Measurements from ENCODE around the gene F3.
A peak's percentile ranks its signal among the peaks of the same experiment; 100 is the strongest.
"Not testable (repeated sequence)": the region's sequence is repeated elsewhere in the genome, so short reads cannot be mapped to it uniquely, and the experiment has no call there.

Gene F3

GRCh38 chr1:94541246-94542087 lies at the start of gene F3:
Gene F3 (minus strand): TSS chr1:94541759. CDS start chr1:94541636, 123 bp downstream.
- peak; percentile 44 for DNase-seq

GRCh38 chr1:94590203-94591137 lies 48.9 kb upstream of the F3 start:
- no peak for DNase-seq

- no peak for DNase-seq
Observed at GRCh38 chr1:94589728-94590127, 48.2 kb upstream of the F3 start.

- DNase-seq = no peak
Observed at GRCh38 chr1:94582565-94582964, 41.0 kb upstream of the F3 start.

GRCh38 chr1:94580367-94581115 lies 39.0 kb upstream of the F3 start:
- DNase-seq = no peak

- DNase-seq = no peak
Observed at GRCh38 chr1:94579876-94580294, 38.3 kb upstream of the F3 start.

- DNase-seq = no peak
Observed at GRCh38 chr1:94578856-94579255, 37.3 kb upstream of the F3 start.

GRCh38 chr1:94573917-94574316 lies 32.4 kb upstream of the F3 start:
- not testable (repeated sequence) for DNase-seq

- no peak for DNase-seq
Observed at GRCh38 chr1:94572780-94573179, 31.2 kb upstream of the F3 start.

GRCh38 chr1:94570965-94571364 lies 29.4 kb upstream of the F3 start:
- not testable (repeated sequence) for DNase-seq

- not testable (repeated sequence) for DNase-seq
Observed at GRCh38 chr1:94568806-94569205, 27.2 kb upstream of the F3 start.

- not testable (repeated sequence) for DNase-seq
Observed at GRCh38 chr1:94567975-94568607, 26.5 kb upstream of the F3 start.

GRCh38 chr1:94566436-94566835 lies 24.9 kb upstream of the F3 start:
- DNase-seq = not testable (repeated sequence)

GRCh38 chr1:94565901-94566300 lies 24.3 kb upstream of the F3 start:
- DNase-seq = no peak

- no peak for DNase-seq
Observed at GRCh38 chr1:94562519-94563260, 21.1 kb upstream of the F3 start.

- no peak for DNase-seq
Observed at GRCh38 chr1:94560333-94560732, 18.8 kb upstream of the F3 start.

GRCh38 chr1:94559921-94560320 lies 18.4 kb upstream of the F3 start:
- no peak for DNase-seq

GRCh38 chr1:94555091-94555490 lies 13.5 kb upstream of the F3 start:
- no peak for DNase-seq

- DNase-seq = no peak
Observed at GRCh38 chr1:94554580-94554979, 13.0 kb upstream of the F3 start.

GRCh38 chr1:94553931-94554330 lies 12.4 kb upstream of the F3 start:
- DNase-seq = no peak

- DNase-seq = no peak
Observed at GRCh38 chr1:94553323-94553730, 11.8 kb upstream of the F3 start.
